ENCODE results near the gene ROGDI.

- TF ChIP-seq, protein P1, sequence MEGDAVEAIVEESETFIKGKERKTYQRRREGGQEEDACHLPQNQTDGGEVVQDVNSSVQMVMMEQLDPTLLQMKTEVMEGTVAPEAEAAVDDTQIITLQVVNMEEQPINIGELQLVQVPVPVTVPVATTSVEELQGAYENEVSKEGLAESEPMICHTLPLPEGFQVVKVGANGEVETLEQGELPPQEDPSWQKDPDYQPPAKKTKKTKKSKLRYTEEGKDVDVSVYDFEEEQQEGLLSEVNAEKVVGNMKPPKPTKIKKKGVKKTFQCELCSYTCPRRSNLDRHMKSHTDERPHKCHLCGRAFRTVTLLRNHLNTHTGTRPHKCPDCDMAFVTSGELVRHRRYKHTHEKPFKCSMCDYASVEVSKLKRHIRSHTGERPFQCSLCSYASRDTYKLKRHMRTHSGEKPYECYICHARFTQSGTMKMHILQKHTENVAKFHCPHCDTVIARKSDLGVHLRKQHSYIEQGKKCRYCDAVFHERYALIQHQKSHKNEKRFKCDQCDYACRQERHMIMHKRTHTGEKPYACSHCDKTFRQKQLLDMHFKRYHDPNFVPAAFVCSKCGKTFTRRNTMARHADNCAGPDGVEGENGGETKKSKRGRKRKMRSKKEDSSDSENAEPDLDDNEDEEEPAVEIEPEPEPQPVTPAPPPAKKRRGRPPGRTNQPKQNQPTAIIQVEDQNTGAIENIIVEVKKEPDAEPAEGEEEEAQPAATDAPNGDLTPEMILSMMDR (IDR thresholded peaks at IDR 0.05): no peak
- TF ChIP-seq SIN3A (IDR thresholded peaks at IDR 0.05; ENCODE audit: borderline replicate concordance, low read depth, low read length): no peak
- TF ChIP-seq RCOR1 (IDR thresholded peaks at IDR 0.05; ENCODE audit: low read length): no peak
- TF ChIP-seq FOSL2 (IDR thresholded peaks at IDR 0.05; ENCODE audit: borderline replicate concordance, low read depth): no peak
- TF ChIP-seq, protein P2, sequence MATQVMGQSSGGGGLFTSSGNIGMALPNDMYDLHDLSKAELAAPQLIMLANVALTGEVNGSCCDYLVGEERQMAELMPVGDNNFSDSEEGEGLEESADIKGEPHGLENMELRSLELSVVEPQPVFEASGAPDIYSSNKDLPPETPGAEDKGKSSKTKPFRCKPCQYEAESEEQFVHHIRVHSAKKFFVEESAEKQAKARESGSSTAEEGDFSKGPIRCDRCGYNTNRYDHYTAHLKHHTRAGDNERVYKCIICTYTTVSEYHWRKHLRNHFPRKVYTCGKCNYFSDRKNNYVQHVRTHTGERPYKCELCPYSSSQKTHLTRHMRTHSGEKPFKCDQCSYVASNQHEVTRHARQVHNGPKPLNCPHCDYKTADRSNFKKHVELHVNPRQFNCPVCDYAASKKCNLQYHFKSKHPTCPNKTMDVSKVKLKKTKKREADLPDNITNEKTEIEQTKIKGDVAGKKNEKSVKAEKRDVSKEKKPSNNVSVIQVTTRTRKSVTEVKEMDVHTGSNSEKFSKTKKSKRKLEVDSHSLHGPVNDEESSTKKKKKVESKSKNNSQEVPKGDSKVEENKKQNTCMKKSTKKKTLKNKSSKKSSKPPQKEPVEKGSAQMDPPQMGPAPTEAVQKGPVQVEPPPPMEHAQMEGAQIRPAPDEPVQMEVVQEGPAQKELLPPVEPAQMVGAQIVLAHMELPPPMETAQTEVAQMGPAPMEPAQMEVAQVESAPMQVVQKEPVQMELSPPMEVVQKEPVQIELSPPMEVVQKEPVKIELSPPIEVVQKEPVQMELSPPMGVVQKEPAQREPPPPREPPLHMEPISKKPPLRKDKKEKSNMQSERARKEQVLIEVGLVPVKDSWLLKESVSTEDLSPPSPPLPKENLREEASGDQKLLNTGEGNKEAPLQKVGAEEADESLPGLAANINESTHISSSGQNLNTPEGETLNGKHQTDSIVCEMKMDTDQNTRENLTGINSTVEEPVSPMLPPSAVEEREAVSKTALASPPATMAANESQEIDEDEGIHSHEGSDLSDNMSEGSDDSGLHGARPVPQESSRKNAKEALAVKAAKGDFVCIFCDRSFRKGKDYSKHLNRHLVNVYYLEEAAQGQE (IDR thresholded peaks at IDR 0.05; ENCODE audit: low read depth, low read length): no peak
- no peak for TF ChIP-seq YY1 (IDR thresholded peaks at IDR 0.05; ENCODE audit: low read depth)
- no peak for TF ChIP-seq MXI1 (IDR thresholded peaks at IDR 0.05; ENCODE audit: low read depth, low read length)
- TF ChIP-seq FOXJ3 (CRISPR knock-in tag; IDR thresholded peaks at IDR 0.05): no peak
- no peak for TF ChIP-seq USF1 (IDR thresholded peaks at IDR 0.05; ENCODE audit: borderline replicate concordance, low read depth)
- no peak for TF ChIP-seq EP300 (IDR thresholded peaks at IDR 0.05; ENCODE audit: borderline replicate concordance in 1 of 2, low read depth in 1 of 2, low read length in 1 of 2)
- no peak for TF ChIP-seq TCF12 (IDR thresholded peaks at IDR 0.05)
- no peak for TF ChIP-seq TAF1 (IDR thresholded peaks at IDR 0.05; ENCODE audit: borderline replicate concordance, low read depth, low read length)
These were observed 40.2 kb downstream of the ROGDI start for GRCh38 chr16:4762205-4762604.
